Suprapubic skin (tissue), 4 donors: Measurements from ENCODE around the gene CEBPG. TPM values are rescaled to one million over a fixed set of nuclear protein-coding genes. Genes with fewer than 3 reads are reported as not detected.

Experiments
- DNase-seq, 2 donors: peaks; one replicate each; pipeline ENCODE4 v3.0.0-alpha.2; 2019; ENCODE audit warnings: low spot score in 2 of 2
- H3K27ac ChIP-seq: fragments of 200-600 bp; sonication (generic); one replicate; pipeline ENCODE4 v1.5.1; 2019
- H3K27me3 ChIP-seq: fragments of 200-600 bp; sonication (generic); one replicate; pipeline ENCODE4 v1.5.1; 2019
- H3K36me3 ChIP-seq: fragments of 200-600 bp; sonication (generic); one replicate; pipeline ENCODE4 v1.5.1; 2019
- H3K4me1 ChIP-seq: fragments of 200-600 bp; sonication (generic); one replicate; pipeline ENCODE4 v1.5.1; 2019
- H3K4me3 ChIP-seq: fragments of 200-600 bp; sonication (generic); one replicate; pipeline ENCODE4 v1.5.1; 2019; ENCODE audit warnings: mild to moderate bottlenecking
- H3K9me3 ChIP-seq: fragments of 200-600 bp; sonication (generic); one replicate; pipeline ENCODE4 v1.5.1; 2019
- EP300 ChIP-seq: sonication (generic); formaldehyde crosslinking; IDR thresholded peaks from one replicate; pipeline ENCODE4 v1.6.1; 2017; ENCODE audit warnings: antibody characterized with exemption
- POLR2A ChIP-seq, 2 donors: fragments of 450-650 bp; IDR thresholded peaks; one replicate each; pipeline ENCODE4 v1.6.1; 2017; ENCODE audit warnings: antibody characterized with exemption in 2 of 2, mild to moderate bottlenecking in 2 of 2, moderate library complexity in 2 of 2
- POLR2AphosphoS5 ChIP-seq, 3 donors: sonication (generic); formaldehyde crosslinking; IDR thresholded peaks; one replicate each; pipeline ENCODE4 v1.6.1; 2017; ENCODE audit warnings: antibody characterized with exemption in 3 of 3
- WGBS: methylation state at CpG from one replicate; pipeline ENCODE4 v1.1.5; 2018; 5-methylcytosine and 5-hydroxymethylcytosine counted together
- total RNA-seq, 4 donors: library from RNA; depleted of rRNA; stranded (reverse); fragments of >200 nt; gene quantifications; one replicate each; pipeline ENCODE4 v1.1.0, GENCODE V29; 2016
- TF ChIP-seq, protein P1 (sequence below), 2 donors: fragments of 200-600 bp in 1 of 2; fragments of 450-650 bp in 1 of 2; sonication (generic) in 1 of 2; IDR thresholded peaks; one replicate each; pipeline ENCODE4 v1.5.1; 2016 to 2019; ENCODE audit warnings: antibody characterized with exemption in 2 of 2, mild to moderate bottlenecking in 1 of 2, moderate library complexity in 1 of 2

The CEBPG gene
- total RNA-seq, 4 donors from 2014 or later: 37.7 to 63.0 (median 45.2) TPM

DNA sequence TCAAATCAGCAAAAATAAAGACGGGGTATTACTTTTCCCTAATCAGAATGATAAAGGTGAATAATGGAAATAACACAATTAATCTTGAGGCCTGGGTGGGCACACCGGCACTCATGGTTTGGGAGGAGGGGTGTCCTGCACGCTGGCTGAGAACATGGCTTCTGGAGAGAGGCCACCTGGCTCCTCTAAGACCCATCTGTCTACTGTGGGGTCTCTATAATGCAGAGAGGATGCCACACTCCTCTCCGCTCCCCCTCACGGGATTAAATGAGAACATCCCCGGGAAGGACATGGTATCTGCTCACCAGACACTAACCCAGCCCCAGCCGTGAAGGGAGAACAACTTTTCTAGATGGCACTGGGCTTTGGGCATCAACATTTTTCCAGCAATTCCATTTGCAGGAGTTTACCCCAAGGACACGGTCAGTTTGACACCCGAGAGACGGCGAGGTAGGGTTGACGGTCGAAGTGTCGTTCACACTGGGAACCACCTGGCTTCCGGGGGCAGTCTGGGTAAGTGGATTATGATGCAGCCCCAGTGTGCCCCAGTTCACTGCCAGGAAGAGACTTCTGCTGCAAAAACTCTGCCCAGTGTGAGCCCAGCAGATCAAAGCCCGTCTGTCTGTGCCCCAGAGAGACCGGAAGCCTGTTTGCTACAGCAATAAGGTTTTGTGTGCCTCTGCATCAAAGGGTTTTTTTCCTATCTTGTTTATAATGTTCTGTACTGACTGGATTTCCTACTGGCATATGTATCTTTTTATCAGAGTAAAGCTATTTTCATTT lies 56.6 kb downstream of the CEBPG start:
- Histone ChIP-seq H3K9me3 (no peaks in the 10 kb centered on the region), H3K27me3 (no peaks in the 10 kb centered on the region), H3K4me1 (peaks cover 9% of the 10 kb centered on the region), H3K4me3 (no peak overlapping the region), H3K36me3 (no peaks in the 10 kb centered on the region), H3K27ac (no peak overlapping the region)
- DNase-seq: peak; percentile 31 to 65
- TF ChIP-seq, protein P1, sequence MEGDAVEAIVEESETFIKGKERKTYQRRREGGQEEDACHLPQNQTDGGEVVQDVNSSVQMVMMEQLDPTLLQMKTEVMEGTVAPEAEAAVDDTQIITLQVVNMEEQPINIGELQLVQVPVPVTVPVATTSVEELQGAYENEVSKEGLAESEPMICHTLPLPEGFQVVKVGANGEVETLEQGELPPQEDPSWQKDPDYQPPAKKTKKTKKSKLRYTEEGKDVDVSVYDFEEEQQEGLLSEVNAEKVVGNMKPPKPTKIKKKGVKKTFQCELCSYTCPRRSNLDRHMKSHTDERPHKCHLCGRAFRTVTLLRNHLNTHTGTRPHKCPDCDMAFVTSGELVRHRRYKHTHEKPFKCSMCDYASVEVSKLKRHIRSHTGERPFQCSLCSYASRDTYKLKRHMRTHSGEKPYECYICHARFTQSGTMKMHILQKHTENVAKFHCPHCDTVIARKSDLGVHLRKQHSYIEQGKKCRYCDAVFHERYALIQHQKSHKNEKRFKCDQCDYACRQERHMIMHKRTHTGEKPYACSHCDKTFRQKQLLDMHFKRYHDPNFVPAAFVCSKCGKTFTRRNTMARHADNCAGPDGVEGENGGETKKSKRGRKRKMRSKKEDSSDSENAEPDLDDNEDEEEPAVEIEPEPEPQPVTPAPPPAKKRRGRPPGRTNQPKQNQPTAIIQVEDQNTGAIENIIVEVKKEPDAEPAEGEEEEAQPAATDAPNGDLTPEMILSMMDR (IDR thresholded peaks at IDR 0.05): no peak
- no peak for TF ChIP-seq POLR2A (IDR thresholded peaks at IDR 0.05)
- TF ChIP-seq EP300: no peak
- TF ChIP-seq POLR2AphosphoS5 (IDR thresholded peaks at IDR 0.05): no peak
- WGBS: 82% methylated on average over 16 of the region's 17 CpGs

DNA sequence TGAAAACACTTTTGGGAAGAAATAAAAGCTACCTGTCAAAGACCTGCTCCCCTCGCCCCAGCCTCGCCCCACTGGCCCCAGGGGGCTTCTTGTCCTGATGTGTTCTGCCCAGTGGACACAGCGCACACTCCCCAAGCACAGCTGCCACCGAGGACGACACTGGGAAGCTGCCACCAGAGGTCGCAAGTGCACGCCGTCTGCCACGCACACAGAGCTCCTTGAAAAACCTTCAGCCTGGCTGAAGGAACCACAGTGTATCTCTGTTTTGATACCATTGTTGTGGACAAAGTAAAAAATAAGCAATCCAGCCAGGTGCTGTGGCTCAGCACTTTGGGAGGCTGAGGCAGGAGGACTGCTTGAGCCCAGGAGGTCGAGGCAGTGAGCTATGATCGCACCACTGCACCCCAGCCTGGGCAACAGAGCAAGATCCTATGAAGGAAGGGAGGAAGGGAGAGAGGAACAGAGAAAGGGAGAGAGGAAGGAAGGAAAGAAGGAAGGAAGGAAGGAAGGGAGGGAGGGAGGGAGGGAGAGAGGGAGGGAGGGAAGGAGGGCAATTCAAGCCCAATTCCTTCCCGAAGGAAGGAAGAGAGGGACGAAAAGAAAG lies 57.3 kb downstream of the CEBPG start:
- TF ChIP-seq EP300: no peak
- TF ChIP-seq POLR2AphosphoS5 (IDR thresholded peaks at IDR 0.05): no peak
- TF ChIP-seq POLR2A (IDR thresholded peaks at IDR 0.05): no peak
- TF ChIP-seq, protein P1 (IDR thresholded peaks at IDR 0.05): peak; percentile 47 to 77
- 30% methylated on average over 12 of the region's 13 CpGs for WGBS
- no peaks in the 10 kb centered on the region for H3K36me3 ChIP-seq
- no peak overlapping the region for H3K27ac ChIP-seq
- H3K27me3 ChIP-seq: no peaks in the 10 kb centered on the region
- H3K4me3 ChIP-seq: no peak overlapping the region
- no peaks in the 10 kb centered on the region for H3K9me3 ChIP-seq
- DNase-seq: peak in 1 of 2 donors; percentile 82
- H3K4me1 ChIP-seq: peaks cover 9% of the 10 kb centered on the region

DNA sequence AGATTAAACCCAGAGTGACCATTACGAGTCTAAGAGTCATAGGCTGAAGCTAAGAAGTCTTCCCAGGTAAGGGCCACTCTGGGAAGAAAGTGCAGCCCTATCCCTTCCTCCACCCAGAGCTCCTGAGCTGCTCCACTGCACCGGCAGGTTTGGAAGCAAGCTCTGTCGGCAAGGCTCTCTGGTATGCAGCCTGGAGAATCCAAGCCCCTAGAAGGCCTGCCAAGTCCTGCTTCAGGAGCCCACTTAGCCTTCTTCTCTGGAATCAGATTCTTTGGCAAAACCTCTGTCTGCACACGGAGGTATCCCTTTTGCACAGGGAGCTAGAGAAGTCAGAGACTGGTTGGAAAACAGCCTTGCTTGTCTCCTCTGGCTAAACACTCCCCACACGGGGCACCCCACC lies 58.5 kb downstream of the CEBPG start:
- WGBS: 40% methylated on average over 5 of the region's 5 CpGs

More for the DNA sequence above, 58.5 kb downstream of the CEBPG start:
- Histone ChIP-seq H3K27me3 (no peaks in the 10 kb centered on the region), H3K9me3 (no peaks in the 10 kb centered on the region), H3K4me3 (no peak overlapping the region), H3K4me1 (peaks cover 9% of the 10 kb centered on the region), H3K36me3 (no peaks in the 10 kb centered on the region), H3K27ac (no peak overlapping the region)
- TF ChIP-seq POLR2A (IDR thresholded peaks at IDR 0.05): no peak
- TF ChIP-seq POLR2AphosphoS5 (IDR thresholded peaks at IDR 0.05): no peak
- no peak for TF ChIP-seq EP300
- TF ChIP-seq, protein P1 (IDR thresholded peaks at IDR 0.05): no peak
- no peak for DNase-seq

Other genes starting within 250 kb of the CEBPG start
- not detected for gene WDR88, start 241.6 kb upstream of the CEBPG start, total RNA-seq
- gene LRP3, start 179.4 kb upstream of the CEBPG start, total RNA-seq: 10 to 100 TPM in 3 of 4 donors, 1 to 10 TPM in 1; 9.8 to 17.1 (median 14.0) TPM
- under 1 TPM in 2 of 4 donors, not detected in 2; 0.38 to 0.93 TPM for gene SLC7A10, start 147.9 kb upstream of the CEBPG start, total RNA-seq
- 100 to 1,000 TPM in 3 of 4 donors, 10 to 100 TPM in 1; 86.3 to 360 (median 196) TPM for gene CEBPA, start 71.2 kb upstream of the CEBPG start, total RNA-seq
- 10 to 100 TPM; 35.2 to 73.8 (median 55.9) TPM for gene PEPD, start 148.1 kb downstream of the CEBPG start, total RNA-seq
- gene CHST8, start 248.2 kb downstream of the CEBPG start, total RNA-seq: under 1 TPM in 1 of 4 donors, not detected in 3; 0.36 TPM